SK-N-SH treated with all-trans-retinoic acid at 6 μM for 48 hours (cell line): ENCODE measurements around the gene CARTPT.
A peak's percentile ranks its signal among the peaks of the same experiment; 100 is the strongest.

Source experiments
- ATAC-seq: fragments of 200-7000 bp; cut with Tn5 transposase; 3 replicates; pipeline ENCODE4 v1.9.1; 2020; ENCODE audit warnings: mild to moderate bottlenecking, moderate library complexity
- CSDC2 ChIP-seq: fragments of 250-450 bp; sonication (Bioruptor Pico); IDR thresholded peaks from 2 replicates; pipeline ENCODE4 v1.5.0; 2020; ENCODE audit warnings: mild to moderate bottlenecking, moderate library complexity
- ESRRG ChIP-seq: fragments of 250-450 bp; sonication (Bioruptor Pico); IDR thresholded peaks from 2 replicates; pipeline ENCODE4 v1.6.1; 2021; ENCODE audit warnings: mild to moderate bottlenecking
- GLIS3 ChIP-seq: fragments of 250-450 bp; sonication (Bioruptor Pico); IDR thresholded peaks from 2 replicates; pipeline ENCODE4 v1.5.0; 2020; ENCODE audit warnings: mild to moderate bottlenecking, moderate library complexity
- ISL1 ChIP-seq: fragments of 250-450 bp; sonication (Bioruptor Pico); IDR thresholded peaks from 2 replicates; pipeline ENCODE4 v2.1.2; 2022; ENCODE audit warnings: mild to moderate bottlenecking, moderate library complexity
- OSR1 ChIP-seq: fragments of 250-450 bp; sonication (Bioruptor Pico); IDR thresholded peaks from 2 replicates; pipeline ENCODE4 v1.8.0; 2022; ENCODE audit warnings: moderate library complexity, mild to moderate bottlenecking, inconsistent platforms
- RARB ChIP-seq: fragments of 250-450 bp; sonication (Bioruptor Pico); IDR thresholded peaks from 2 replicates; pipeline ENCODE4 v1.8.0; 2021; ENCODE audit warnings: mild to moderate bottlenecking, moderate library complexity
- SNAI2 ChIP-seq: fragments of 250-450 bp; sonication (Bioruptor Pico); IDR thresholded peaks from 2 replicates; pipeline ENCODE4 v1.5.0; 2020; ENCODE audit warnings: mild to moderate bottlenecking, moderate library complexity
- TCF4 ChIP-seq: fragments of 250-450 bp; sonication (Bioruptor Pico); IDR thresholded peaks from 2 replicates; pipeline ENCODE4 v1.8.0; 2021; ENCODE audit warnings: mild to moderate bottlenecking, moderate library complexity, borderline replicate concordance
- TOX ChIP-seq: fragments of 250-450 bp; sonication (Bioruptor Pico); IDR thresholded peaks from 2 replicates; pipeline ENCODE4 v1.8.0; 2021; ENCODE audit warnings: mild to moderate bottlenecking, moderate library complexity, borderline replicate concordance
- ZC3H10 ChIP-seq: fragments of 250-450 bp; sonication (Bioruptor Pico); IDR thresholded peaks from 2 replicates; pipeline ENCODE4 v1.5.1; 2021; ENCODE audit warnings: mild to moderate bottlenecking, moderate library complexity
- ZFP3 ChIP-seq: fragments of 250-450 bp; sonication (Bioruptor Pico); IDR thresholded peaks from 2 replicates; pipeline ENCODE4 v1.5.0; 2020; ENCODE audit warnings: mild to moderate bottlenecking, moderate library complexity
- ZFP30 ChIP-seq: fragments of 450-650 bp; formaldehyde crosslinking; IDR thresholded peaks from 2 replicates; pipeline ENCODE4 v1.5.0; 2022; ENCODE audit warnings: mild to moderate bottlenecking, moderate library complexity
- ZNF565 ChIP-seq: fragments of 450-650 bp; formaldehyde crosslinking; conservative IDR thresholded peaks from 2 replicates; pipeline ENCODE4 v1.5.0; 2020; ENCODE audit warnings: low read depth, mild to moderate bottlenecking, moderate library complexity
- ZNF70 ChIP-seq: fragments of 450-650 bp; formaldehyde crosslinking; IDR thresholded peaks from 2 replicates; pipeline ENCODE4 v1.5.0; 2020; ENCODE audit warnings: mild to moderate bottlenecking, moderate library complexity
- ZNF8 ChIP-seq: fragments of 450-650 bp; formaldehyde crosslinking; IDR thresholded peaks from 2 replicates; pipeline ENCODE4 v1.5.0; 2020; ENCODE audit warnings: mild to moderate bottlenecking, moderate library complexity
- TF ChIP-seq, protein P1 (sequence below): fragments of 250-450 bp; sonication (Bioruptor Pico); IDR thresholded peaks from 2 replicates; pipeline ENCODE4 v1.5.0; 2020; ENCODE audit warnings: mild to moderate bottlenecking, moderate library complexity
- TF ChIP-seq, protein P2 (sequence below): fragments of 250-450 bp; sonication (Bioruptor Pico); IDR thresholded peaks from 2 replicates; pipeline ENCODE4 v1.8.0; 2021; ENCODE audit warnings: low read depth, mild to moderate bottlenecking, moderate library complexity, borderline replicate concordance
- TF ChIP-seq, protein P3 (sequence below): fragments of 250-450 bp; sonication (Bioruptor Pico); IDR thresholded peaks from 2 replicates; pipeline ENCODE4 v1.5.1; 2021; ENCODE audit warnings: mild to moderate bottlenecking, moderate library complexity
- TF ChIP-seq, protein P4 (sequence below): fragments of 250-450 bp; sonication (Bioruptor Pico); IDR thresholded peaks from 2 replicates; pipeline ENCODE4 v1.5.1; 2020; ENCODE audit warnings: low read depth, mild to moderate bottlenecking, moderate library complexity

CARTPT gene

DNA sequence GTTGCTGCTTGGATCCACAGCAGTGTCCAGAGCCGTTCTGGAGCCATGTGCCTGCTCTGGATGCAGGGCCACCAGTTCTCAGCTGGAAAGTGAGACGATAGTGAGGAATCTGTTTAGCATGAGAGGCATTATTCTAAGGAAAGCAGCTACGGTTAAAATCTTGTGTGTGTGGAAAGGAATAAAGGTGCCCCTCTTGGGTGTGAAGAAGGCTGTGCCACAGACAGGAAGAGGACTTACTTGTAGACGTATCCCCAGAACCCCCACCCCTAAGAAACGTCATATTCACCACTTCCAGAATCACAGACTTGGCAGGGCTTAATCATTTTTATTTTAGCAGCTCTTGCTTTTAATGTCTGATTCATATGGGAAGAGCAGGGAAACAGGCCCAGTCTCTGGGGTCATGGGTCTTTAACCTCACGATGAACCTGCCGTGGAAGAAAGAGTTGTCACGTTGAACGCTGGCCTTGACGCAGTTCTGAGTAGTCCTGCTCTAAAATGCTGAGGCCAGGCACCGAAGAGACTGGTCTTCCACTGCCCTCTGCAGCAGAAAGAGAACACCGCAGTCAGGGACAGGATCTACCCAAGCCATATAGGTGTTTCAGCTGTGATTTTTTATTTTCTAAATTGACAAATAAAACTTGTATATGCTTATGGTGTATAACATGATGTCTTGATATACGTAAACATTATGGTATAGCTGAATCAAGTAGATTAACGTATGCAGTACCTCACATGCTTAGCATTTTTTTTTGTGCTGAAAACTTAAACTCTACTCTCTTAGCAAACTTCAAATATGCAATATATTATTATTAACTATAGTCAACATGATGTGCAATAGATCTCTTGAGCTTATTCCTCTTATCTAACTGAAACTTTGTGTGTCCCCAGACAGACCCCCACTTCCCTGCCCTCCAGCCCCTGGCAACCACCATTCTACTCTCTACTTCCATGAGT, 38.8 kb downstream of the CARTPT start (continued):
- TF ChIP-seq, protein P1, sequence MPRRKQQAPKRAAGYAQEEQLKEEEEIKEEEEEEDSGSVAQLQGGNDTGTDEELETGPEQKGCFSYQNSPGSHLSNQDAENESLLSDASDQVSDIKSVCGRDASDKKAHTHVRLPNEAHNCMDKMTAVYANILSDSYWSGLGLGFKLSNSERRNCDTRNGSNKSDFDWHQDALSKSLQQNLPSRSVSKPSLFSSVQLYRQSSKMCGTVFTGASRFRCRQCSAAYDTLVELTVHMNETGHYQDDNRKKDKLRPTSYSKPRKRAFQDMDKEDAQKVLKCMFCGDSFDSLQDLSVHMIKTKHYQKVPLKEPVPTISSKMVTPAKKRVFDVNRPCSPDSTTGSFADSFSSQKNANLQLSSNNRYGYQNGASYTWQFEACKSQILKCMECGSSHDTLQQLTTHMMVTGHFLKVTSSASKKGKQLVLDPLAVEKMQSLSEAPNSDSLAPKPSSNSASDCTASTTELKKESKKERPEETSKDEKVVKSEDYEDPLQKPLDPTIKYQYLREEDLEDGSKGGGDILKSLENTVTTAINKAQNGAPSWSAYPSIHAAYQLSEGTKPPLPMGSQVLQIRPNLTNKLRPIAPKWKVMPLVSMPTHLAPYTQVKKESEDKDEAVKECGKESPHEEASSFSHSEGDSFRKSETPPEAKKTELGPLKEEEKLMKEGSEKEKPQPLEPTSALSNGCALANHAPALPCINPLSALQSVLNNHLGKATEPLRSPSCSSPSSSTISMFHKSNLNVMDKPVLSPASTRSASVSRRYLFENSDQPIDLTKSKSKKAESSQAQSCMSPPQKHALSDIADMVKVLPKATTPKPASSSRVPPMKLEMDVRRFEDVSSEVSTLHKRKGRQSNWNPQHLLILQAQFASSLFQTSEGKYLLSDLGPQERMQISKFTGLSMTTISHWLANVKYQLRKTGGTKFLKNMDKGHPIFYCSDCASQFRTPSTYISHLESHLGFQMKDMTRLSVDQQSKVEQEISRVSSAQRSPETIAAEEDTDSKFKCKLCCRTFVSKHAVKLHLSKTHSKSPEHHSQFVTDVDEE (CRISPR knock-in tag), result no peak
- TF ChIP-seq OSR1 (CRISPR knock-in tag) (no peak), ZFP3 (CRISPR knock-in tag) (no peak), ZC3H10 (CRISPR knock-in tag) (no peak), RARB (CRISPR knock-in tag) (no peak), ESRRG (CRISPR knock-in tag) (no peak), TCF4 (no peak)

DNA sequence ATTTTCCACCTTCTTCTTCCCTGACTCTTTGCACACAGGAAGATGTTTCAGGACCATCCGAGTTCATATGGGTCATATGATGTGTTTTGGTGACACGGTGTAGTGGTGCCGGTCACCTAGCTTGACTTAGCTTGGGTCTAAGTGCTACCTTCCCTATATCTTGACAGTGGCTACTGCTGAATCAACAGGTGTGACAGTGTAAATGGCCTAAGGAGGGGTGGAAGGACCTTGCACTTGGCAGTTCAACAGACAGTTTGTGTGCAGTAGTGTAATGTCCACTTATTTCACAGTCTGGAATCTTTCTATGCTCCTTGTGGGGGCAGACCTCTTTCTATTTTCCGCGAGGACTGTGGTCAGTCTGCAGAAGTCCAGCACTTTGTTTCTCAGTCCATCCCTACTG, 43.8 kb downstream of the CARTPT start:
- no peak for ATAC-seq
- TF ChIP-seq, protein P2, sequence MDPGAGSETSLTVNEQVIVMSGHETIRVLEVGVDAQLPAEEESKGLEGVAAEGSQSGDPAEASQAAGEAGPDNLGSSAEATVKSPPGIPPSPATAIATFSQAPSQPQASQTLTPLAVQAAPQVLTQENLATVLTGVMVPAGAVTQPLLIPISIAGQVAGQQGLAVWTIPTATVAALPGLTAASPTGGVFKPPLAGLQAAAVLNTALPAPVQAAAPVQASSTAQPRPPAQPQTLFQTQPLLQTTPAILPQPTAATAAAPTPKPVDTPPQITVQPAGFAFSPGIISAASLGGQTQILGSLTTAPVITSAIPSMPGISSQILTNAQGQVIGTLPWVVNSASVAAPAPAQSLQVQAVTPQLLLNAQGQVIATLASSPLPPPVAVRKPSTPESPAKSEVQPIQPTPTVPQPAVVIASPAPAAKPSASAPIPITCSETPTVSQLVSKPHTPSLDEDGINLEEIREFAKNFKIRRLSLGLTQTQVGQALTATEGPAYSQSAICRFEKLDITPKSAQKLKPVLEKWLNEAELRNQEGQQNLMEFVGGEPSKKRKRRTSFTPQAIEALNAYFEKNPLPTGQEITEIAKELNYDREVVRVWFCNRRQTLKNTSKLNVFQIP (CRISPR knock-in tag), result no peak
- no peak for TF ChIP-seq ZNF565 (CRISPR knock-in tag)
- no peak for TF ChIP-seq ZFP30 (CRISPR knock-in tag)
- no peak for TF ChIP-seq ZNF8 (CRISPR knock-in tag)
- no peak for TF ChIP-seq ZNF70 (CRISPR knock-in tag)
- TF ChIP-seq, protein P3, sequence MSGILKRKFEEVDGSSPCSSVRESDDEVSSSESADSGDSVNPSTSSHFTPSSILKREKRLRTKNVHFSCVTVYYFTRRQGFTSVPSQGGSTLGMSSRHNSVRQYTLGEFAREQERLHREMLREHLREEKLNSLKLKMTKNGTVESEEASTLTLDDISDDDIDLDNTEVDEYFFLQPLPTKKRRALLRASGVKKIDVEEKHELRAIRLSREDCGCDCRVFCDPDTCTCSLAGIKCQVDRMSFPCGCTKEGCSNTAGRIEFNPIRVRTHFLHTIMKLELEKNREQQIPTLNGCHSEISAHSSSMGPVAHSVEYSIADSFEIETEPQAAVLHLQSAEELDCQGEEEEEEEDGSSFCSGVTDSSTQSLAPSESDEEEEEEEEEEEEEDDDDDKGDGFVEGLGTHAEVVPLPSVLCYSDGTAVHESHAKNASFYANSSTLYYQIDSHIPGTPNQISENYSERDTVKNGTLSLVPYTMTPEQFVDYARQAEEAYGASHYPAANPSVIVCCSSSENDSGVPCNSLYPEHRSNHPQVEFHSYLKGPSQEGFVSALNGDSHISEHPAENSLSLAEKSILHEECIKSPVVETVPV (CRISPR knock-in tag), result no peak
- TF ChIP-seq CSDC2 (CRISPR knock-in tag), result no peak
- TF ChIP-seq, protein P4, sequence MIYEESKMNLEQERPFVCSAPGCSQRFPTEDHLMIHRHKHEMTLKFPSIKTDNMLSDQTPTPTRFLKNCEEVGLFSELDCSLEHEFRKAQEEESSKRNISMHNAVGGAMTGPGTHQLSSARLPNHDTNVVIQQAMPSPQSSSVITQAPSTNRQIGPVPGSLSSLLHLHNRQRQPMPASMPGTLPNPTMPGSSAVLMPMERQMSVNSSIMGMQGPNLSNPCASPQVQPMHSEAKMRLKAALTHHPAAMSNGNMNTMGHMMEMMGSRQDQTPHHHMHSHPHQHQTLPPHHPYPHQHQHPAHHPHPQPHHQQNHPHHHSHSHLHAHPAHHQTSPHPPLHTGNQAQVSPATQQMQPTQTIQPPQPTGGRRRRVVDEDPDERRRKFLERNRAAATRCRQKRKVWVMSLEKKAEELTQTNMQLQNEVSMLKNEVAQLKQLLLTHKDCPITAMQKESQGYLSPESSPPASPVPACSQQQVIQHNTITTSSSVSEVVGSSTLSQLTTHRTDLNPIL (CRISPR knock-in tag), result no peak
- no peak for TF ChIP-seq SNAI2 (CRISPR knock-in tag)
- TF ChIP-seq, all 23 proteins: peak for 0

DNA sequence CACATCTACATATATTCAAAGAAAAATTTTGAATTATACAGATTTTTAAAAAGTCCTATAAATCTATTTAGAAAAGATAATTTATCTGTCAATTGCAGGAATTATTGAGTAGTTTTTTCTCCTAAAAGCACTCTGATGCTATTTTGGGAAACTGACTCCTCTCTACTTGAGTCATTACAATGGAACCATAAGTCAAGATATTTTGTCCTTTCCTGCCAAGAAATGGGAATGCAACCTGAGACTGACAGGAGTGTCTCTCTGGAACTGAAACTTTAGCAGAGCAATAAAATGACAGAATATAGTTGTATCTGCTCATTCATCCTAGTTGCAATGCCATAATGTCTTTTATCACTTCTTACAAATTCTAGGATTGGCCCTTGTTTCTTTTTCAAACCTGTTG, 48.6 kb downstream of the CARTPT start:
- peak; percentile 87 for ATAC-seq
- TF ChIP-seq GLIS3 (CRISPR knock-in tag) (no peak), ISL1 (peak; percentile 40; the same call in 1 of the 2 replicates)

DNA sequence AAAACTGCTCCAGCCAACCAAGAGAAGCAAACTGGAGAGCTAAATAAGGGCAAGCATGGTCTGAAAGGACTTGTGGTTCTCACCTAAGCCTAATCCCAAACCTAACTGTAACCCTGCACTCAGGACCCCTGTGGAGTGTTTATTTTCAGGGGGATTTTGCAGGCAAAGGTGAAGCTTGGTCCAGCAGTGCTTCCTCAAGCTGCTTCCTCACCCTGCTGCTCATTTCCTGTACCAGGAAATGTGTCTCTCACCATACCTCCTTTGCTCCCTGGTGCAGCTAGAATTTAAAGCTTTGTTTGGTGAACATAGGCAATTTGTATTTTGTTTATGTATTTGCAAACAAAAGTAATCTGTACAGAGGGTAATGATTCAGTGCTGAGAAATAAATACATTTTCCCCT, 50.2 kb downstream of the CARTPT start:
- no peak for ATAC-seq
- TF ChIP-seq, protein P4 (CRISPR knock-in tag), result no peak
- TF ChIP-seq ISL1 (no peak), ZC3H10 (CRISPR knock-in tag) (no peak), ESRRG (CRISPR knock-in tag) (no peak), SNAI2 (CRISPR knock-in tag) (no peak), ZFP3 (CRISPR knock-in tag) (no peak), RARB (CRISPR knock-in tag) (no peak), TOX (CRISPR knock-in tag) (no peak), CSDC2 (CRISPR knock-in tag) (no peak)
- TF ChIP-seq, protein P3 (CRISPR knock-in tag), result no peak
- TF ChIP-seq, all 23 proteins: peak for 0
